ENCODE data around the gene SPTLC3. TPM values are rescaled to one million over a fixed set of nuclear protein-coding genes. Genes with fewer than 3 reads are reported as not detected.
A peak's percentile ranks its signal among the peaks of the same experiment; 100 is the strongest.

Gene SPTLC3
- total RNA-seq, 1 donor from 2014 or later = 4.6 TPM

GRCh38 chr20:13102237-13102636 lies 93.5 kb downstream of the SPTLC3 start:
- intact Hi-C loops (cut with DNase I) = no loop called here
- no peaks in the 10 kb centered on the region for H3K4me1 ChIP-seq
- DNase-seq (ENCODE audit: low spot score in 2 of 2) = no peak

DNA sequence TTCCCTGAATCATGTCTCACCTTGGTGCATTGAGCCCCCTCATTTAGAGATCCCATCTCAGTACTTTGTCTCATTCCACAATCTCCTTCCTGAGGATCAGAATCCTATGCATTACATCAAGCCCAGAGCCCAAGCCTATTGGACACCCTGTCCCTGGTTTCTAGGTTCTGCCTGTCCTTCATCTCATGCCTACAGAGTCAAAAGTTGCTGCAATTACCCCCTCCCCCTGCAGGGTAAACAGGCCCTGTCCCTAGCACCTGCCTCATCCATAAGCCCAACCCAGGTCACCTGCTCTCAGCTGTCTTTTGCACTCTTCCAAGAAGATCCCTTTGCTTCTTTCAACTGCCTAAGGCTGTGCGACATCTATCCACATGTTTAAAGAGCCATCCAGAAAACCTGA lies 93.9 kb downstream of the SPTLC3 start:
- no peak for DNase-seq (ENCODE audit: low spot score in 2 of 2)
- no peaks in the 10 kb centered on the region for H3K9me3 ChIP-seq
- no peak overlapping the region for H3K27ac ChIP-seq
- intact Hi-C loops (cut with DNase I) = no loop called here
- H3K36me3 ChIP-seq = no peaks in the 10 kb centered on the region
- H3K4me3 ChIP-seq = no peak overlapping the region
- H3K4me1 ChIP-seq = no peaks in the 10 kb centered on the region
- no peaks in the 10 kb centered on the region for H3K27me3 ChIP-seq
- no peak for TF ChIP-seq CTCF (IDR thresholded peaks at IDR 0.05)

More at GRCh38 chr20:13102237-13102636, 93.5 kb downstream of the SPTLC3 start:
- Histone ChIP-seq H3K27me3 (no peaks in the 10 kb centered on the region), H3K9me3 (no peaks in the 10 kb centered on the region), H3K27ac (no peak overlapping the region), H3K36me3 (no peaks in the 10 kb centered on the region), H3K4me3 (no peak overlapping the region)
- no peak for TF ChIP-seq CTCF (IDR thresholded peaks at IDR 0.05)

- no peaks in the 10 kb centered on the region for H3K9me3 ChIP-seq
- no peaks in the 10 kb centered on the region for H3K36me3 ChIP-seq
- no peak for DNase-seq (ENCODE audit: low spot score in 2 of 2)
- no peak overlapping the region for H3K4me3 ChIP-seq
- no peak for TF ChIP-seq CTCF (IDR thresholded peaks at IDR 0.05)
- no peaks in the 10 kb centered on the region for H3K4me1 ChIP-seq
- intact Hi-C loops (cut with DNase I) = loop anchor here (5.0 kb wide), 1 partner anchor 443 kb away; no protein-coding TSS in a partner anchor
- H3K27ac ChIP-seq = no peak overlapping the region
- no peaks in the 10 kb centered on the region for H3K27me3 ChIP-seq
Observed at GRCh38 chr20:13105039-13105438, 96.3 kb downstream of the SPTLC3 start.

DNA sequence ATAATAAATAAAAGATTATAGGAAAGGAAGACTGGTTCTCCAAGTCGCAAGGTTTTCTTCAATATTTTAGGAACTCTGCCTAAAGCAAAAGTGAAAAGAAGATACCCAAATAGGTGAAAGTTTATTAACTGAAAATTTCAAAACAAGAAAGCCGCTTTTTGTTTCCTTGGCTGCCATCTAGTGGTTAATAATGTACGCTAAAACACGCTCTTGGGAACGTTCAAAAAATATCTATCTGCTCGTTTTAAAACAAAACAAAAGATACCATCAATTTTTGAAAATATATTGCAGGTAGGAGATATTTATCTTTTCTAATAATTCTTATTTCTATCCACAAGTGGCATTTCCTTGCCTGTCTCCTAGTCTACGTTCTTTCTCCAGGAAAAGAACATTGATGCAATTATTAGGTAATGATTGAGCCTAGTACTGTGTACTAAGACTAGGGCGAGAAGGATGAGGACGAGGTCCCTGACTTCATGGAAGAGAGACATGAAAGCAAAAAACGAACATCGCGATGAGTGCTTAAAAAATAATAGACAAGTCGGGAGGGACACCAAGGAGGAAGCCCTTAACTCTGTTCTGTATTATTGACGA lies 97.2 kb downstream of the SPTLC3 start:
- intact Hi-C loops (cut with DNase I) = loop anchor here (1.0 to 5.0 kb wide), 2 partner anchors 136 to 444 kb away; no protein-coding TSS in a partner anchor
- peak in 2 of 3 experiments; percentile 57 to 76 for TF ChIP-seq CTCF (IDR thresholded peaks at IDR 0.05)
- H3K4me3 ChIP-seq = no peak overlapping the region

GRCh38 chr20:13109658-13110057 lies 100.9 kb downstream of the SPTLC3 start:
- H3K36me3 ChIP-seq = peaks cover 3 to 6% of the 10 kb centered on the region in 2 donors
- no peak for TF ChIP-seq CTCF (IDR thresholded peaks at IDR 0.05)
- DNase-seq (ENCODE audit: low spot score in 2 of 2) = no peak
- no peak overlapping the region for H3K27ac ChIP-seq
- no peaks in the 10 kb centered on the region for H3K9me3 ChIP-seq
- H3K27me3 ChIP-seq = no peaks in the 10 kb centered on the region
- no peak overlapping the region for H3K4me3 ChIP-seq
- intact Hi-C loops (cut with DNase I) = loop anchor here (5.0 kb wide), 1 partner anchor 447 kb away; no protein-coding TSS in a partner anchor
- no peaks in the 10 kb centered on the region for H3K4me1 ChIP-seq

More for the DNA sequence above, 97.2 kb downstream of the SPTLC3 start:
- Histone ChIP-seq H3K27ac (no peak overlapping the region), H3K4me1 (no peaks in the 10 kb centered on the region), H3K9me3 (no peaks in the 10 kb centered on the region), H3K36me3 (no peaks in the 10 kb centered on the region), H3K27me3 (no peaks in the 10 kb centered on the region)
- no peak for DNase-seq (ENCODE audit: low spot score in 2 of 2)

All from ascending aorta (tissue), 2 donors.